CD4-positive, alpha-beta T cell treated with Interleukin-6 for 4 hours (primary cell): ENCODE data around the gene RNPEPL1.
A peak's percentile ranks its signal among the peaks of the same experiment; 100 is the strongest.
"Not testable (repeated sequence)": the region's sequence is repeated elsewhere in the genome, so short reads cannot be mapped to it uniquely, and the experiment has no call there.

Experiments used
- DNase-seq: peaks from one replicate; pipeline ENCODE4 v3.0.0-alpha.2; 2020; ENCODE audit warnings: mixed read lengths

RNPEPL1 gene

GRCh38 chr2:240539101-240539500 lies 29.2 kb upstream of the RNPEPL1 start:
- DNase-seq = not testable (repeated sequence)

DNA sequence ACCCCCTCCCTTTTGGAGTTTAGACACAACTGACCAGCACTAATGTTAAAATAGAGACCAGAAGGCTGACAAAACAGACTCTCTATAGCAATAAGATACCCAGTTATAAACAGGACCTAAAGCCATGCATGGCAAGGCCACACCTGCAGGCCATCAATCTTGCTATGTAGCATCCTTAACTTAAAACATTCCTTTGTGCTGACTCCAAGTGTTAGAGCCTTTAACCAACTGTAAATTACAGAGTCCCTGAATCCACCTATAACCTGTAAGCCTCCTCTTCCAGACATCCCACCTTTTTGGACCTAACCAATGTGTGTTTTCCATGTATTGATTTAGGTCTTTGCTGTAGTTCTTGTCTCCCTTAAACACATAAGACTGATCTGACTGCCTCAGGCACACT lies 28.4 kb upstream of the RNPEPL1 start:
- DNase-seq = no peak

DNA sequence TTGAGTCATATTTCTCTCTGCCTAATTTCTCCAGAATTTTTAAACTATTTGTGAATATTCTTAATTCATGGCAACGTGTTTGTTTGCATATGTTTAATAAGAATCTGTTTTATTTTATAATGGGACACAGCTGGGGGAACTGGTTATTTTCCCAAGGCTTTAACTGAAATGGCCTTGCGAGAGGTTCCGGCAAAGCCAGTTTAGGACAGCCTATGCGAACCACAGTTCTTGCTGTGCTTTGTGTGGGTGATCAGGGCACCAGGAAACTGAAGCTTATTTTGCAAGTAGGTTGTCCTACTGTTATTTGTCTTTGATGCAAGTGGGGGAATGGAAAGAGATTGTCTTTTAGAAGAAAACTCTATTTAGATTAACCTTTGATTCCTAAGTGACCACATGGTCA lies 17.0 kb upstream of the RNPEPL1 start:
- DNase-seq = no peak

DNA sequence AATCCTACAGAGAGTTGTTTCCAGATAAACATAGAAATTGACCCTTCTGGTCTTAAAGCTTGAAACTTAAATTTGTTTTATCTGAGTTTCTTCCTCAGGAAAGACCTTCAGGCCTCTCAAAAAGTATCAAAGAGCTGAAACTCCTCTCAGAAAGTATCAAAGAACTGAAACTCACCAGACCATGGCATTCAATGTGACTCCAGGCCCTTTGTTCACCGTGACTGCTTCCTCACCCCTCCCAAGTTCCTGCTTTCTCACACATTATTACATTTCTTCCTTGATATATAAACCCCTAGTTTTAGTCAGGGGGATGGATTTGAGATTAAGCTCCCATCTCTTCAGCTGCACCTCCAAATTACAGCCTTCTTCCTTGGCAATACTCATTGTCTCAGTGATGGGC lies 16.5 kb upstream of the RNPEPL1 start:
- DNase-seq = no peak

DNA sequence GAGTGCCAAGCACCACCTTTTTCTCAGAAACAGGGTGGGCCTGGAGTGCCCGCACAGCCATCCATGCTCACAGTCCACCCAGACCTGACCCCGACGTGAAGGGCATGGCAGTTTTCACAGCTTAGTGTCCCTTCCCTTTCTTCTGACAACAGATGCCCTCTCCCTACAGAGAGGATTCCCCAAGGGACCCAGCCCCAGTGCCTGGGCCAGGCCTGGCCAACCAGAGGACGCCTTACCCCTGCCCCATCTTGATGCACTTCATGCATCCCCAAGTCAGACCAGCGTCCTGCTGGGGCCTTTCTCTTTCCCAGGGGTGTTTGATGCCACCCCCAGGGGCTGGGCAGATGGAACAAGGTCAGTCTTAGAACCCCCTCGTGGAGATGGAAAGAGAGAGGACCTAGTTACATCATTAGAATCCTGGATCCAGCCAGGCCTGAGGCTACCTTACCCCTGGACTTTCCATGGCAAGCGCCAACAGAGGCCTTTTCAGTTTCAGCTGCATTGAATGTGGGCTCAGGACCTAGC lies 14.3 kb upstream of the RNPEPL1 start:
- no peak for DNase-seq

DNA sequence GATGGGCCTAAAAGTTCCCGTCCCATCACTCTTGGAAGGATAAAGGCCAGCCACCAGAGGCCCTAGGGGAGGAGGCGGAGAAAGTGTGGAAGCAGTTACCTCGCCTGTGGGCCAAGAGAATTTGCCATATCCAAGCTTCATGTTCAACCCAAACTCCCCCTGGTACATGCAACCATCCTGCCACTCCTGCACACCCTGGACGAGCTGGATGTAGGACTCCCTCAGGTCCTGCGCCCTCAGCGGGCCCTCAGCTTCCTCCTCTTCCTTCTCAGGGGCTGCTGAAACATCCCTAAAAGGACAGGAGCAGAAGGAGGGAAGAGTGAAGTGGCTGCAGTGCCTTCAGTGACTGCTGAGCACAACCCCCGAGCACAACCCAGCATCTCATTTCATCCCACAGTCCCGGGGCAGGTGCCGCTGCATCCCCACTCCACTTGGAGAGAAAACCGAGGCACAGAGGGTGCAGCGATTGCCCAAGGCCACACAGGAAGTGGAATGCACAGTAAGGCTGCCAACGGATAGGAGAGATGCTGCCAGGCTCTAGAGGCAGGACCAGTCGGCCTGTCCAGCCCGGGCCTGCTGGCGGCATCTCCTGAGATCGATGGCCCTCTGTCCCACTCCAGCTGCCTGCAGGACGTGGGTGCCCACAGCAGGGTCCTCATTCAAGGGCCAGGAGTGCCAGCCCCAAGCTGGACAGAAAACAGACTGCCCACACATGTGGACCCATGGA lies 13.4 kb upstream of the RNPEPL1 start:
- no peak for DNase-seq

- no peak for DNase-seq
Observed at GRCh38 chr2:240555541-240556250, 12.6 kb upstream of the RNPEPL1 start.

DNA sequence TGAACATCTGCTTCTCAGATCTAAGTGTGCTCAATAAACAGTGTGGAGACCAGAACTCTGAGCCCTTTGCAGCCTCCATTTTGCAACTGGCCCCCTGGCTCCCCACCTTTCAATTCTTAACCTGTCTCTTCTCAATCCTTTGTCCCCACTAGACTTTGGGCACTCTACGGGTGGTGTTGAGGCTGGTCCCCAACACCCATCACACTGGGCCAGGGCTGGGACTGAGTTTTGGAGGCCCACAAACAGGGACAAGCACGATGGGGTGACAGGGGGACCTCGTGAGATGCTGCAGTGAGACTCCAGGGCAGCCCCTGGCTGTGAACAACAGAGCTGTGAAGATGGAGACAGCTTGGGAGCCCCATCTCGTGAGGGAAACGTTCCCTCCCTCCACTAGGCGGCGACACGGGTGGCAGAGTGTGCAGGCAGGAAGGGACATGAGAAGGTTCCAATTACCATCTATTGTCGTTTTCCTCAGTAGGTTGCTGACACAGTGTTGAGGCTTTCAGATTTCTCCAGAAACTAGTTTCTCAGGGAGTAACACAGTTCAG lies 11.7 kb upstream of the RNPEPL1 start:
- peak; percentile 81 for DNase-seq

GRCh38 chr2:240557101-240557751 lies 11.1 kb upstream of the RNPEPL1 start:
- DNase-seq = no peak

DNA sequence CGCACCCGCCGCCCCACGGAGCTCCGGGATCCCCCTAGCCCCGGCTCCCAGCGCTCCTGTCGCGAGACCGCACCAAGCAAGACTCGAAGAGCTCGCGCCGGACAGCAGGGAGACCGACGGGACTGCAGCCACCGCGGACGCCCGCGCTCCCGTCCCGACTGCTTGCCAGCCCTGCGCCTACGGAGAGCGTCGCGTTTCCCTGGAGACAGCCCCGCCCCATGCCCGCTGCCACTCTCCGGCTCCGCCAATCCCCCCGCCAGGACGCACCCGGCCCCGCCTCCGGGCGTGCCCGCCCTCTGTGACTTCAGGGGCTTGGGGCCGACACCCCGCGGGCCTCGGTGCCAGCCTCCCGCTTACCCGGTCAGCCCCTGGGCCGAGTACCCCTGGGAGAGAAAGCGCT lies 10.5 kb upstream of the RNPEPL1 start, which contains the start of gene ANKMY1:
TSS of gene ANKMY1 (minus strand) at position 181 of the 400 bp plus-strand sequence. CDS start 653 bp downstream, outside the sequence.
- DNase-seq = peak; percentile 82

DNA sequence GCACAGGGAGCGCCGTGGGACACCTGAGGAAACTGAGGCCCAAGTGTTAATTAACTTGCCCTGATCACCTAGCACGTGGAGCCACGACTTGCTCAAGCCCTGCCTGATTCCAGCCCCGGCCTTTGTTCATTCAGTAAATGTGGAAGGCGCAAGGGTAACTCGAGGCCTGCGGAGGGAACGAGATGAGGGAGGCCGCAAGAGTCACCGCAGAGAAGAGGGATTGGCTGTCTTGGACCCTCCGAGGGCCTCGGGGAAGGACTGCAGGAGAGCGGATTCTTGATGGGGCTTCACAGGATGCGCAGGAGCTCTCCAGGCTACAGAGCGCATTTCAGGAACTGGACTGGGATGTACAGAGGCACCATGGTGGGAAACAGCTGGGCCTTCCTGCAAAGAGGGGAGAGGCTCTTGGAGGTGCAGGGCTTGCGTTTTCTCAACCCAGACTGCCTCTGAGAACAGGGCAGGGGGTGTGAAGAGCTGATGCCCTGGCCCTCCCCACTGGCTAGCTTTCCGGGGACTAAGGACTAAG lies 10.0 kb upstream of the RNPEPL1 start:
- no peak for DNase-seq

GRCh38 chr2:240559286-240559685 lies 9.0 kb upstream of the RNPEPL1 start:
- no peak for DNase-seq

DNA sequence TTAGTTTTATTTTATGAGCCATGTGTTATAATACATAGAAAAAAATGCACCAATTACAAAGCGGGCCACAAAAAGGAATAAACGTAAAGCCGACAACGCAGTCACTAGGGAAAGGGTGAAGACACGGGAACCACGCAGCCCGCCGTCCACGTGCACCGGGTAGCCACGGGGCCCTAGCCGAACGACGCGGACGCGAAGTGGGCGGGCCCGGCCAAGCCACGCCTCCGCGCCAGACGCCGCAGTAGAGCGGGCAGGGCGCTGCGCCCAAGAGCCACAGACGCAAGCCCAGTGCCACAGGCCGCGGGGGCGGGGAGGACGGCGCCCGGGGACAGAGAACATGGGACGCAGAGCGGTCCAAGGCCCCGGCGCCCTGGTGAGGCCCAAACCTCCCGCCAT lies 8.2 kb upstream of the RNPEPL1 start, which contains the start of gene DUSP28:
TSS of gene DUSP28 (plus strand) at position 274 of the 396 bp plus-strand sequence. CDS start 328 bp downstream, outside the sequence.
- peak; percentile 92 for DNase-seq

- peak; percentile 100 for DNase-seq
Observed at GRCh38 chr2:240560480-240561324, 7.6 kb upstream of the RNPEPL1 start.

DNA sequence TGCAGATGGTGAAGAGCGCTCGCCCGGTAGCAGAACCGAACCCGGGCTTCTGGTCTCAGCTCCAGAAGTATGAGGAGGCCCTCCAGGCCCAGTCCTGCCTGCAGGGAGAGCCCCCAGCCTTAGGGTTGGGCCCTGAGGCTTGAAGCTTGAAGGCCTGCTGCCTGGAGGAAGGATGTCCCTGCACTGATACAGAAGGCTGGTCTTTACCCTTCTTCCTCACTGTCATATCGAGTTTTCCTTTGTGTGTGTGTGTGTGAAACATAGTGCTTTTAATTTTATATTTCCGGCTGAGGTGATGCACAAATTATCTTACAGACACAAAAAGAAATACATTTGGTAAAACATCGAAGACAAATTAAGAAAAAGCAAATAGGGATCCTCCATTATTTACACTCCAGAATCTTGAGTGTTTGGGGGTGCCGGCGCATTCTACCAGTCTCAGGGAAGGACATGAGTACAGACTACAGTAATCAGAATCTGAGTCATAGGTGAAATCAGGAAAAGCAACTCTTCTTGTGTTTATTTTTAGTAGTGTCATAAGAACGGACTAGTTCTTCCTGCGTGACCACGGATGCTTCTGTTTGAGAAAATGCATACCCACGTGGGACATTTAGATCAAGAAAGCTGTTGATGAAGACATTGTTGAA lies 6.8 kb upstream of the RNPEPL1 start:
- peak; percentile 50 for DNase-seq

DNA sequence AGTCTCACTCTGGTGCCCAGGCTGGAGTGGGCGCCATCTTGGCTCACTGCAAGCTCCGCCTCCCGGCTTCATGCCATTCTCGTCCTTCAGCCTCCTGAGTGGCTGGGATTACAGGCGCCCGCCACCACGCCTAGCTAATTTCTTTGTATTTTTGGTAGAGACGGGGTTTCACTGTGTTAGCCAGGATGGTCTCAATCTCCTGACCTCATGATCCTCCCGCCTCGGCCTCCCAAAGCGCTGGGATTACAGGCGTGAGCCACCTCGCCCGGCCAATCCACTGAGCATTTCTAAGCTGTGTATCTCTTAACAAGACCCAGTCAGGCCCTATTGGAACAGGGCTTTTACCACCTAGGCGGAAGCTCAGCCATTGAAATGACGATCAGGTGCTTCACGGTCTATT lies 5.1 kb upstream of the RNPEPL1 start:
- DNase-seq = not testable (repeated sequence)

GRCh38 chr2:240563951-240564560 lies 4.2 kb upstream of the RNPEPL1 start:
- no peak for DNase-seq

DNA sequence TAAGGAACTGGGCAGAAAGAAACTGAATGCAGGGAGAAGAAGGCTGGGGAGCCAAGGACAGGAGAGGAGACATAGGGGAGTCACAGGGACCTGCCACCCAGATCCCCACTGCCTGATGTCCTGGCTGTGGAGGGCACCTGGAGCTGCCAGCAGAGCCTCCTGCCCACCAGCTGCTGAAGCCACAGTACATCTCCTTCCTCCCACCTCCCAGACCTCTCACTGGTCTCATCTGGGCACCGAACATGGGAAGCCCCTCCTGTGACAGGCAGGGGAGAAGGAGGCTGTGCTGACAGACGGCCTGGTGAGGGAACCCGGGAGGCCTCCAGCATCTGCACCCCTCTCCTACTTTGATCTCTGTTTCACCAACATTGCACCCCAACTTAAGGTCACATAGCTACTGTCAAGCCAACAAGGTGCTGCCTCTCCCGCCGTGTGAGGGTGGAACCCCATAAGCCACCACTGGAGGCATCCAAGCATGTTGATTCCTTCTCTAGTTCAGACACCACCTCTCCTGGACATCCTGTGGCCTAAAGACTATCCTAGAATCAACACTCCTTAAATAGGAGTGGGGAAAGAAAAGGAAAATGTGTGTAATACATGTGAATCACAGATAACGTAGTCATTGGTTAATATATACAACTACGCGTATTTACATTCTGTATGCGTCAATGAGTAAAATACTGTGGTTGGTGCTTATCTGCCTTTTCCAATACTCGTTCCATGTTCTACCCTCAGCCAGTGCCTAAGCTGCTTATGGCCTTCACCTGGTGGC lies 3.5 kb upstream of the RNPEPL1 start:
- DNase-seq = peak; percentile 30

DNA sequence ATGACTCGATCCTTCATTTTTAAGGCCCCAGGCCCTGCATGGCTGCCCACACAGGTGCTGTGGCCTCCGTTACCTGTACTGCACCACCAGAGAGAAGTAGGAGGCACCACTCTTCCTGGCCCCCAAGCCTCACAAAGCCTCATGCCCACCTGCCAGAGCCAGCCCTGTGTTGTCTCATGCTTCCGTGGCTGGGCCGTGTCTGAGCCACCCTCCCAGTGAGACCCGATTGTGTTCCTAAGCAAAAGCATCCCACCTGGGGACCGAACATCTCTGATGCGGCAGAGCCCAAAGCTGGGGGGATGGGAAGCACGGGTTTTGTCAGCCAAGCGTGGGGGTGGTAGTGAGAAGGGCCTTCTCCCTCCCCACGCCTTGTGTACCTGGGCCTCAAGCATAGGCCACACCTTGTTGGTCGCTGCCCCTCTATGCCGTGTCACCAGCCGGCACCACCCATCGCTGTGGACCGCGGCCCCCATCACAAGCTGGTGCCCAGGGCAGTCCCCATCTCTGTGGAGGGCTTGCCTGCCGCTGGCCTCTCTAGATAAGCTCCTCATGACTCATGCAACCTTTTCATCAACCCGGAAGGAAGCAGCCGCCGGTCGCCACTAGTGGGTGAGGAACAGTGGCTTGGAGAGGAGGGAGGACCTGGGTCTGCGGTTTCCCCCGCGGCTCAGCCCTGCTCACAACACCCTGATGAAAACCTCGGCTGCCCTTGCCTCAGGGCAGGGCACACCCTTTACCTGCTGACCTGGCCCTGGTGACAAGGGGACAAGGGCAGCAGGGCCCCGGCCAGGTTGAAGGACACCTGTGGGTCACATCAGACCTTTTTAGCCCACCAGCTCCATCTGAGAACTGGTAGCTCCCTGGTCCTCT lies 2.7 kb upstream of the RNPEPL1 start:
- peak; percentile 94 for DNase-seq
